ENCODE data around the gene RGS6.

The RGS6 gene

GRCh38 chr14:72104011-72104613 lies 171.9 kb downstream of the RGS6 start:
- no peaks in the 10 kb centered on the region for H3K27me3 ChIP-seq (ENCODE audit: insufficient read depth, low read length)
- no peak overlapping the region for H3K4me2 ChIP-seq (ENCODE audit: low read length)
- H3K27ac ChIP-seq (ENCODE audit: low read depth, low read length, poor library complexity, severe bottlenecking) = no peak overlapping the region

GRCh38 chr14:72111911-72112310 lies 179.7 kb downstream of the RGS6 start:
- Histone ChIP-seq H3K79me2 (ENCODE audit: insufficient read depth, low read length) (no peaks in the 10 kb centered on the region), H3K4me1 (ENCODE audit: insufficient read depth, low read length, severe bottlenecking) (no peaks in the 10 kb centered on the region), H3K9me3 (ENCODE audit: low read length) (no peaks in the 10 kb centered on the region), H3K36me3 (ENCODE audit: insufficient read depth, low read length) (no peaks in the 10 kb centered on the region), H3K27ac (ENCODE audit: low read depth, low read length, poor library complexity, severe bottlenecking) (no peak overlapping the region), H3K9ac (ENCODE audit: low read length) (no peak overlapping the region), H3K9me2 (ENCODE audit: low read depth, low read length) (no peaks in the 10 kb centered on the region), H3K27me3 (ENCODE audit: insufficient read depth, low read length) (no peaks in the 10 kb centered on the region), H3K4me3 (ENCODE audit: low read depth, low read length, poor library complexity, severe bottlenecking) (no peak overlapping the region), H4K20me1 (ENCODE audit: insufficient read depth, low read length) (no peaks in the 10 kb centered on the region), H2AFZ (ENCODE audit: low read length) (no peak overlapping the region), H3F3A (ENCODE audit: insufficient read depth, low read length) (no peaks in the 10 kb centered on the region), H3K4me2 (ENCODE audit: low read length) (no peak overlapping the region)
- TF ChIP-seq CTCF (IDR thresholded peaks at IDR 0.05; ENCODE audit: low read length) = no peak

More at GRCh38 chr14:72104011-72104613, 171.9 kb downstream of the RGS6 start:
- no peaks in the 10 kb centered on the region for H4K20me1 ChIP-seq (ENCODE audit: insufficient read depth, low read length)
- no peak overlapping the region for H2AFZ ChIP-seq (ENCODE audit: low read length)
- no peaks in the 10 kb centered on the region for H3K9me2 ChIP-seq (ENCODE audit: low read depth, low read length)
- no peaks in the 10 kb centered on the region for H3K4me1 ChIP-seq (ENCODE audit: insufficient read depth, low read length, severe bottlenecking)
- TF ChIP-seq EZH2 (IDR thresholded peaks at IDR 0.05; ENCODE audit: borderline replicate concordance, low read length) (no peak), CTCF (IDR thresholded peaks at IDR 0.05; ENCODE audit: low read length) (peak; percentile 80)
- H3K9ac ChIP-seq (ENCODE audit: low read length) = no peak overlapping the region
- no peaks in the 10 kb centered on the region for H3K36me3 ChIP-seq (ENCODE audit: insufficient read depth, low read length)
- H3K4me3 ChIP-seq (ENCODE audit: low read depth, low read length, poor library complexity, severe bottlenecking) = no peak overlapping the region
- H3F3A ChIP-seq (ENCODE audit: insufficient read depth, low read length) = no peaks in the 10 kb centered on the region
- H3K9me3 ChIP-seq (ENCODE audit: low read length) = no peaks in the 10 kb centered on the region
- no peaks in the 10 kb centered on the region for H3K79me2 ChIP-seq (ENCODE audit: insufficient read depth, low read length)

GRCh38 chr14:72118841-72119240 lies 186.6 kb downstream of the RGS6 start:
- no peaks in the 10 kb centered on the region for H3K4me1 ChIP-seq (ENCODE audit: insufficient read depth, low read length, severe bottlenecking)
- H3K9ac ChIP-seq (ENCODE audit: low read length) = no peak overlapping the region
- H4K20me1 ChIP-seq (ENCODE audit: insufficient read depth, low read length) = no peaks in the 10 kb centered on the region
- H3F3A ChIP-seq (ENCODE audit: insufficient read depth, low read length) = no peaks in the 10 kb centered on the region
- no peak overlapping the region for H3K4me3 ChIP-seq (ENCODE audit: low read depth, low read length, poor library complexity, severe bottlenecking)
- no peak overlapping the region for H3K4me2 ChIP-seq (ENCODE audit: low read length)
- H3K79me2 ChIP-seq (ENCODE audit: insufficient read depth, low read length) = no peaks in the 10 kb centered on the region
- H3K9me2 ChIP-seq (ENCODE audit: low read depth, low read length) = no peaks in the 10 kb centered on the region
- H3K9me3 ChIP-seq (ENCODE audit: low read length) = no peaks in the 10 kb centered on the region
- no peak for TF ChIP-seq EZH2 (IDR thresholded peaks at IDR 0.05; ENCODE audit: borderline replicate concordance, low read length)
- TF ChIP-seq CTCF (IDR thresholded peaks at IDR 0.05; ENCODE audit: low read length) = no peak
- H3K27me3 ChIP-seq (ENCODE audit: insufficient read depth, low read length) = no peaks in the 10 kb centered on the region
- no peaks in the 10 kb centered on the region for H3K36me3 ChIP-seq (ENCODE audit: insufficient read depth, low read length)
- H2AFZ ChIP-seq (ENCODE audit: low read length) = no peak overlapping the region
- H3K27ac ChIP-seq (ENCODE audit: low read depth, low read length, poor library complexity, severe bottlenecking) = no peak overlapping the region

All from OCI-LY1 (cell line).